Measurements from ENCODE around the gene ABI3BP. TPM values are rescaled to one million over a fixed set of nuclear protein-coding genes. Genes with fewer than 3 reads are reported as not detected.

Gene ABI3BP
- total RNA-seq, 1 donor from 2014 or later, result 23.6 TPM

DNA sequence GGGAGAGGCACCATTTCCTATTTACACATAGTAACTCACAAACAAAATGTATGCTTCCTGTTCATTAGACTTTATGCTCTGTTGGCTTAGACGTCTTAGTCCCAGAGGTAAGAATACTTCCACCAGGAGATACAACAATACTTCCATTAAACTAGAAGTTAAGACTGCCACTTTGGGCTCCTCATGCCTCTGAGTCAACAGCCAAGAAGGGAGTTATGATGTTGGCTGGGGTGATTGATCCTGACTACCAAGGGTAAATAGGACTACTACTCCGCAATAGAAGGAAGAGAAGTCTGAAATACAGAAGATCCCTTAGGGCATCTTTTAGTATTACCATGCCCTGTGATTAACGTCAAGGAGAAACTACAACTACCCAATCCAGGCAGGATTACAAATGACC is 43.5 kb upstream of the ABI3BP start:
- H3K9me3 ChIP-seq (replicated peaks), result peaks cover 11% of the 10 kb centered on the region
- H3K4me3 ChIP-seq, result no peak overlapping the region
- H3K4me1 ChIP-seq, result peaks cover 17% of the 10 kb centered on the region
- H3K36me3 ChIP-seq, result no peaks in the 10 kb centered on the region
- no peak for DNase-seq
- H3K27ac ChIP-seq (replicated peaks), result no peak overlapping the region
- TF ChIP-seq CTCF (IDR thresholded peaks at IDR 0.05; ENCODE audit: borderline replicate concordance), result no peak
- intact Hi-C loops (cut with micrococcal nuclease), result no loop called here
- H3K27me3 ChIP-seq (ENCODE audit: low read depth), result no peaks in the 10 kb centered on the region

- H3K27me3 ChIP-seq (ENCODE audit: low read depth), result no peaks in the 10 kb centered on the region
- peaks cover 17% of the 10 kb centered on the region for H3K4me1 ChIP-seq
- H3K27ac ChIP-seq (replicated peaks), result no peak overlapping the region
- no peak for TF ChIP-seq CTCF (IDR thresholded peaks at IDR 0.05; ENCODE audit: borderline replicate concordance)
- H3K36me3 ChIP-seq, result no peaks in the 10 kb centered on the region
- peaks cover 14% of the 10 kb centered on the region for H3K9me3 ChIP-seq (replicated peaks)
- DNase-seq, result no peak
- intact Hi-C loops (cut with micrococcal nuclease), result no loop called here
- H3K4me3 ChIP-seq, result no peak overlapping the region
Observed at GRCh38 chr3:101036213-101036618, 43.0 kb upstream of the ABI3BP start.

- no peak for DNase-seq
- no peaks in the 10 kb centered on the region for H3K27me3 ChIP-seq (ENCODE audit: low read depth)
- H3K4me3 ChIP-seq, result no peak overlapping the region
- peaks cover 5% of the 10 kb centered on the region for H3K4me1 ChIP-seq
- H3K9me3 ChIP-seq (replicated peaks), result peaks cover 33% of the 10 kb centered on the region
- intact Hi-C loops (cut with micrococcal nuclease), result no loop called here
- no peak for TF ChIP-seq CTCF (IDR thresholded peaks at IDR 0.05; ENCODE audit: borderline replicate concordance)
- H3K27ac ChIP-seq (replicated peaks), result no peak overlapping the region
- no peaks in the 10 kb centered on the region for H3K36me3 ChIP-seq
Observed at GRCh38 chr3:101027286-101027685, 34.1 kb upstream of the ABI3BP start.

DNA sequence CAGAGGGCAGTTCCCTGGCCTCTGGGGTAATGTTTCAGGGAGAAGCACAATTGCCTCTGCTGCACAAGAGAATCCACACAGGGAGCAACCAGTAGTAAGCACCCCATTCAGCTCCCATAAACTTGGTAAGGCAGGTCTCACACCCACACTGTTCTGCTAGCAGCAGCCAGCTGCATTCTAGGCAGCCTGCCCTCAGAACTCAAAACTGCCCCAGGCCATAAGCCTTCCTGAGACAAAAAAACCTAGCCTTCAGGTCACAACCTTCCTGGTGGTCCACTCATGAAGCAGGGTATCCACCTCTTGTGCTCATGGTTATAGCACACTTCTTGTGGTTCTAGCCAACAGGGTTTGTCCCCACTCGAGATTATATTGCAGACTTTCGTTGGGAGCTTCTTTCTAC is 33.7 kb upstream of the ABI3BP start:
- no peak for DNase-seq
- peaks cover 5% of the 10 kb centered on the region for H3K4me1 ChIP-seq
- no peaks in the 10 kb centered on the region for H3K27me3 ChIP-seq (ENCODE audit: low read depth)
- peaks cover 29% of the 10 kb centered on the region for H3K9me3 ChIP-seq (replicated peaks)
- no peak overlapping the region for H3K27ac ChIP-seq (replicated peaks)
- no peaks in the 10 kb centered on the region for H3K36me3 ChIP-seq
- intact Hi-C loops (cut with micrococcal nuclease), result no loop called here
- no peak for TF ChIP-seq CTCF (IDR thresholded peaks at IDR 0.05; ENCODE audit: borderline replicate concordance)
- H3K4me3 ChIP-seq, result no peak overlapping the region

- Histone ChIP-seq H3K27ac (replicated peaks) (no peak overlapping the region), H3K4me3 (no peak overlapping the region), H3K27me3 (ENCODE audit: low read depth) (no peaks in the 10 kb centered on the region), H3K4me1 (peaks cover 5% of the 10 kb centered on the region), H3K36me3 (no peaks in the 10 kb centered on the region), H3K9me3 (replicated peaks) (peaks cover 24% of the 10 kb centered on the region)
- TF ChIP-seq CTCF (IDR thresholded peaks at IDR 0.05; ENCODE audit: borderline replicate concordance), result no peak
- DNase-seq, result no peak
- intact Hi-C loops (cut with micrococcal nuclease), result no loop called here
Observed at GRCh38 chr3:101026244-101026643, 33.0 kb upstream of the ABI3BP start.
